Measurements from ENCODE around the gene DAB1. TPM values are rescaled to one million over a fixed set of nuclear protein-coding genes. Genes with fewer than 3 reads are reported as not detected.

DAB1 gene
- total RNA-seq, 6 donors from 2014 or later: 0.15 to 0.20 TPM; not detected in 4

DNA sequence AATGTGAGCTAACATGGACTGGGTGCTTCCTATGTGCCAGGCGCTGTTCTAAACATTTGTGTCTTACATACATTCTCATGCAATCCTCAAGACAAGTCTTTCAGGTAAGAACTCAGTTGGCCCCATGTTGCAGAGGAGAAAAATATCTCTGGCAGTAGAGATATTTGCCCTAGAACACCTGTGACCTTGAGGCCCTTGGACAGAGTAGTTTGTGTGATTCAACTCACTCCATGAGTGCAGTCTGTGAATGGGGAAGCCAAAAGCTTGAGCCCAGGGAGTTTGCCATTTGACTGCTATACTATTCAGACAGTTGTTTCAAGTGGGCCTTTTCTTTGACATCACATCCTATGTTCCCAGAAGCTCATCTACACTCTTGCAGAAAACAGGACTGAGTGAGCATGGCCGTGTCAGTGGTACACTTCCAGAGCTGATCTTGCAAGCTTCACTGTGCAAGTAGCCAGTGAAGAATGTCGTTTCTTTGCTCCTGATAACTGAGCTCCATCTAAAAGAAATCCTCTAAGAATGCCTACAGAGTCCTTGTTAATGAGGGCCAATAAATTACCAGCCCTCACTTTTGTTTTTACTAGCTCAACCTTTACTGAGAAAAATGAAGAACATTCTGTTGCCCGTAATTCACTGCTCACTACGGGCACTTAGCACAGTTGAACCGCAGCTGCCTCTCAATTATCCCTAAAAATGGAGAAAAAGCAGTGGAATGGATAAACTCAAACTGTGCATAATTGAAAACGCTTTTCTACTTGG is 359.3 kb downstream of the DAB1 start:
- Histone ChIP-seq H3K4me3 (no peak overlapping the region), H3K27ac (no peak overlapping the region), H3K27me3 (no peaks in the 10 kb centered on the region), H3K4me1 (no peaks in the 10 kb centered on the region), H3K36me3 (no peaks in the 10 kb centered on the region), H3K9me3 (no peaks in the 10 kb centered on the region)
- TF ChIP-seq POLR2AphosphoS5 (IDR thresholded peaks at IDR 0.05) (no peak), POLR2A (IDR thresholded peaks at IDR 0.05) (no peak), EP300 (IDR thresholded peaks at IDR 0.05) (no peak)
- TF ChIP-seq, protein P1, sequence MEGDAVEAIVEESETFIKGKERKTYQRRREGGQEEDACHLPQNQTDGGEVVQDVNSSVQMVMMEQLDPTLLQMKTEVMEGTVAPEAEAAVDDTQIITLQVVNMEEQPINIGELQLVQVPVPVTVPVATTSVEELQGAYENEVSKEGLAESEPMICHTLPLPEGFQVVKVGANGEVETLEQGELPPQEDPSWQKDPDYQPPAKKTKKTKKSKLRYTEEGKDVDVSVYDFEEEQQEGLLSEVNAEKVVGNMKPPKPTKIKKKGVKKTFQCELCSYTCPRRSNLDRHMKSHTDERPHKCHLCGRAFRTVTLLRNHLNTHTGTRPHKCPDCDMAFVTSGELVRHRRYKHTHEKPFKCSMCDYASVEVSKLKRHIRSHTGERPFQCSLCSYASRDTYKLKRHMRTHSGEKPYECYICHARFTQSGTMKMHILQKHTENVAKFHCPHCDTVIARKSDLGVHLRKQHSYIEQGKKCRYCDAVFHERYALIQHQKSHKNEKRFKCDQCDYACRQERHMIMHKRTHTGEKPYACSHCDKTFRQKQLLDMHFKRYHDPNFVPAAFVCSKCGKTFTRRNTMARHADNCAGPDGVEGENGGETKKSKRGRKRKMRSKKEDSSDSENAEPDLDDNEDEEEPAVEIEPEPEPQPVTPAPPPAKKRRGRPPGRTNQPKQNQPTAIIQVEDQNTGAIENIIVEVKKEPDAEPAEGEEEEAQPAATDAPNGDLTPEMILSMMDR (IDR thresholded peaks at IDR 0.05): no peak
- ATAC-seq (ENCODE audit: low FRiP score in 2 of 2) (no peak), DNase-seq (no peak)
- WGBS, 2 donors: 89 to 92% methylated on average over 7 of the region's 7 CpGs

- Histone ChIP-seq H3K27ac (no peak overlapping the region), H3K4me1 (no peaks in the 10 kb centered on the region), H3K36me3 (no peaks in the 10 kb centered on the region), H3K27me3 (no peaks in the 10 kb centered on the region), H3K4me3 (no peak overlapping the region), H3K9me3 (no peaks in the 10 kb centered on the region)
- DNase-seq (no peak), ATAC-seq (ENCODE audit: low FRiP score in 2 of 2) (no peak)
- TF ChIP-seq POLR2A (IDR thresholded peaks at IDR 0.05) (no peak), EP300 (IDR thresholded peaks at IDR 0.05) (no peak), POLR2AphosphoS5 (IDR thresholded peaks at IDR 0.05) (no peak)
- TF ChIP-seq, protein P1 (IDR thresholded peaks at IDR 0.05): no peak
- WGBS, 2 donors: 90% methylated on average over 6 of the region's 6 CpGs
These were observed 360.3 kb downstream of the DAB1 start for GRCh38 chr1:57063406-57064125.

DNA sequence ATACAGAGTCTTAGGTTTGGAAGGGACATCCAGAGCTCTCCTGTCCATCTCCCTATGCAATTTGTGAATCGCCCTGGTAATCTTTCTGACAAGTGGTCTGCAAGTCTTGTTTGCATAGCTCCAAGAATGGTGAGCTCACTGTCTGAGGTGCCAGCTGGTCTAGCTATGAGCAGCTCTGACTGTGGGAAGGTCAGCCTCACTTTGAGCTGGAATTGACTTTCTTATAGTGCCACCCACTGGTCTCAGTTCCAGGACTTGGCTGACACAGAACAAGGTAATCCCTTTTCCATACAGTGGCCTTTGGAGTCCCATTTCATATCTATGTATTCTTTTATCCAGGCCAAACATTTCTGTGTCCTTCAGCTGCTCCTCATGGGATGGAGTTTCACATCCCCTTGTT is 362.5 kb downstream of the DAB1 start:
- no peaks in the 10 kb centered on the region for H3K36me3 ChIP-seq
- no peak for TF ChIP-seq POLR2A (IDR thresholded peaks at IDR 0.05)
- TF ChIP-seq EP300 (IDR thresholded peaks at IDR 0.05): no peak
- TF ChIP-seq, protein P1 (IDR thresholded peaks at IDR 0.05): no peak
- no peak for TF ChIP-seq POLR2AphosphoS5 (IDR thresholded peaks at IDR 0.05)
- H3K4me3 ChIP-seq: no peak overlapping the region
- H3K9me3 ChIP-seq: no peaks in the 10 kb centered on the region
- no peaks in the 10 kb centered on the region for H3K4me1 ChIP-seq
- no peak for DNase-seq
- no peak overlapping the region for H3K27ac ChIP-seq
- no peak for ATAC-seq (ENCODE audit: low FRiP score in 2 of 2)
- H3K27me3 ChIP-seq: no peaks in the 10 kb centered on the region
- 59 to 80% methylated on average over 1 of the region's 1 CpG for WGBS, 2 donors

- Histone ChIP-seq H3K4me3 (no peak overlapping the region), H3K27ac (no peak overlapping the region), H3K36me3 (no peaks in the 10 kb centered on the region), H3K9me3 (no peaks in the 10 kb centered on the region), H3K4me1 (no peaks in the 10 kb centered on the region), H3K27me3 (no peaks in the 10 kb centered on the region)
- TF ChIP-seq POLR2AphosphoS5 (IDR thresholded peaks at IDR 0.05): no peak
- TF ChIP-seq, protein P1 (IDR thresholded peaks at IDR 0.05): no peak
- no peak for TF ChIP-seq EP300 (IDR thresholded peaks at IDR 0.05)
- TF ChIP-seq POLR2A (IDR thresholded peaks at IDR 0.05): no peak
- DNase-seq (no peak), ATAC-seq (ENCODE audit: low FRiP score in 2 of 2) (no peak)
- WGBS, 2 donors: 82 to 92% methylated on average over 3 of the region's 3 CpGs
These were observed 363.4 kb downstream of the DAB1 start for GRCh38 chr1:57060451-57060850.

All from upper lobe of left lung (tissue), 6 donors.